Measurements from ENCODE around the gene SLC25A29.
"Not testable (repeated sequence)": the region's sequence is repeated elsewhere in the genome, so short reads cannot be mapped to it uniquely, and the experiment has no call there.

SLC25A29 gene

DNA sequence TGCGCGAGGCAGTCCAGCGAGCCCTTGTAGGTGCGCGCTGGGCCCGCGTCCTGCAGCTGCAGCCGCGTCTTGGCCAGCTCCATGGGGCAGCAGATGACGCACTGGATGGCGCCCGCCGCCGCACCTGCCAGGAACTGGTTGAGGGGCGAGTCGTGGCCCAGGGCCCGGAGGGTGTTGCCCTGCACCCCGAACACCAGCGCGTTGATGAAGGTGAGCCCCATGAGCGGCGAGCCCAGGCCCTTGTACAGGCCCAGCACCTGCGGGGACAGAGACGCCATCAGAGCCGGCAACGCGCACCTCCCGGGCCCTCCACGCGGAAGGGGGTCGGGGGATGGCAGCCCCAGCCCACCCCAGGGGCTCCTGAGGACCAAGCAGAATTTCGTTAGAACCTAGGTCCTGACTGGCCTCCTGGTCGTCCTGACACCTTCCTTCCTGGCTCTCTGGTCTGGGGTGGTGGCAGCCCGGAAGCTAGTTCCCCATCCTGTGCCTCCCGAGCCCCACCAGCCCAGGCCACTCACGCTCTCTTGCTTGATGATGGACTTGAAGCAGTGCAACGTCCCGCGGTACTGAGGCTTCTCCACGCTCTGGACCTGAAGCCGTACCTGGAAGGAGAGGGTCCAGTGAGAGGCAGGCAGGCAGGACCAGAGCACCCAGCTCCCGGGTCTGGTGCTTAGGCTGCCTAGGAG, 13.3 kb downstream of the SLC25A29 start:
- DNase-seq: no peak

DNA sequence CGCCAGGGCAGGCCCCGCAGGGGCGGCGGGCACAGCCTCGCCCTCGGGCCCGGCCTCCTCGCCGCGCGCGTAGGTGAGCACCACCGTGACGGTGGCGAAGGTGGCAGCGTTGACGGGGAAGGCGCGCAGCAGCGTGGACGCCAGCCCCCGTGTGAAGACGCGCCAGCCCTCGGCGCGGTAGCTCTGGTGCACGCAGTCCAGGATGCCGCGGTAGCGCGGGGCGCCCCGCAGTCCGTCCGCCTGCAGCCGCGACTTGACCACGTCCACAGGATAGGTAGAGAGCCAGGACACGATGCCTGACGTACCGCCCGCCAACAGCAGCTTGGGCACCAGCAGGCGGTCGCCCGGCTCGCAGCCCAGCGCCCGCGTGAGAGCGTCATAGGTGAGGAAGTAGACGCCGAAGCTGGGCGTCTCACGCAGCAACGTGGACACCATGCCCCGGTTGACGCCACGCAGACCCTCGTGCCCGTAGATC, 13.9 kb downstream of the SLC25A29 start:
- no peak for DNase-seq

DNA sequence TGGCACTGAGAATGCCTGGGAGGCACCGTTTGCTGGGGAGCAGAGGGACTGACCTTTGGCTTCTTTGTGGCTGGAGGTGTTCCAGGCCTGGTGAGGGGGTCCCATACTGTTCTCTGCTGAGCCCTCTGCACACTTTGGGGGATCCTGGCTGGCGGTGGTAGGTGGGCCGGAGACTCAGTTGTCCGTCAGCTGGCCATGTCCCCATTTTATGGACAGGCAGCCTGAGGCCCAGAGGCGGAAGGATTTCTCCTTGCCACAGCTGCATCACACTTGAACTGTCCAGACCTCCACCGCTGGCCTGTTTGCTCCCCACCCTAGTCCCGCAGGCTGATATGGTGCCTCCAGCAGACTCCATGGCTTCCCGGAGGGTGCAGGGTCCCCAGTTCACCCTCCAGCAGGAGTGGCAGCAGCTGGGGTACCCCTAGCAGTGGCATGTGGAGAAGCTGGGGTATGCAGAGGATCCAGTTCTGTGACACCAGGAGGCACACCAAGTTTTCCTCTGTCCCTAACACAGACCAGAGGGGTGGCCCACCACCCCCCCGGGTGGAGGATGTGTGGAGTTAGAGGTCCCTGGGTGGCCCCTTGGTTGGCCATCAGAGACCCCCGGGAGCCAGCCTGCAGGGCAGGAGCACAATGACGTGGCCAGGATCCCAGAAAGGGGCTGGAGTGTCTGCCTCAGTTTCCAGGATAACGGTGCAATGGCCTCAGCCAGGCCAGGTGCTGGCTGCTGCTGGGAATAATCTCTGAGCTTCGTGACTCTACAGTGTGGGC, 14.8 kb downstream of the SLC25A29 start:
- no peak for DNase-seq

DNA sequence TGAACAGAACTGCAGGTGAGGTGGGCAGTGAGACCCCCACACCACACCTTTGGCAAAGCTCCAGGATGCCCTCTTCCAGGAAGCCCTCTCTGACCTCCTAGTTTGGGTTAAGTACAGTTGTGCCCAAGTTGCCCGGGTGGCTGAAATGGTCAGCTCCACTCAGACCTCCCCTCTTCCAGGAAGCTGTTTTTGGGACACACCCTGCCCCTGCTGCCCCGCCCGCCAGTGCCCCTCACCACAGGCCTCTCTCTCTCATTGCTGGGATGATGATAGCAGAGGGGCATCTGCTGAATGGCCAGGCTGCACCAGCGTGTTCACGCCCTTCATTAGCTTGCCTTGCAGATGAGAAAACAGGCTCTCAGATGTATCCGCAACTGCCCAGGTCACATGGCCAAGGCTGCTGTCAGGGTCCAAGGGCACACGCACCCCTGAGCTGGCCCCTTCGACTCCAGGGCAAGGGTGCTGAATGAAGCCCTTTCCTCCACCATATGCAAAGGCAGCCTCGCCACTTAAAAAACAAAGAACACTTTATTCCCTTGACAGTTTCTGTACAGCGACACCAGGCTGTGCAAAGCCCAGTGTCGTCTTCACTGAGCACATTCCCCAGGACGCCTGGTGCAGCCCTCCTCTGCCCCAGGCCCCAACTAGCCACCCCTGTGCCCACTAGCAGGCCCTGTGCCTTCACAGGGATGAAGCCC, 15.5 kb downstream of the SLC25A29 start:
- no peak for DNase-seq

DNA sequence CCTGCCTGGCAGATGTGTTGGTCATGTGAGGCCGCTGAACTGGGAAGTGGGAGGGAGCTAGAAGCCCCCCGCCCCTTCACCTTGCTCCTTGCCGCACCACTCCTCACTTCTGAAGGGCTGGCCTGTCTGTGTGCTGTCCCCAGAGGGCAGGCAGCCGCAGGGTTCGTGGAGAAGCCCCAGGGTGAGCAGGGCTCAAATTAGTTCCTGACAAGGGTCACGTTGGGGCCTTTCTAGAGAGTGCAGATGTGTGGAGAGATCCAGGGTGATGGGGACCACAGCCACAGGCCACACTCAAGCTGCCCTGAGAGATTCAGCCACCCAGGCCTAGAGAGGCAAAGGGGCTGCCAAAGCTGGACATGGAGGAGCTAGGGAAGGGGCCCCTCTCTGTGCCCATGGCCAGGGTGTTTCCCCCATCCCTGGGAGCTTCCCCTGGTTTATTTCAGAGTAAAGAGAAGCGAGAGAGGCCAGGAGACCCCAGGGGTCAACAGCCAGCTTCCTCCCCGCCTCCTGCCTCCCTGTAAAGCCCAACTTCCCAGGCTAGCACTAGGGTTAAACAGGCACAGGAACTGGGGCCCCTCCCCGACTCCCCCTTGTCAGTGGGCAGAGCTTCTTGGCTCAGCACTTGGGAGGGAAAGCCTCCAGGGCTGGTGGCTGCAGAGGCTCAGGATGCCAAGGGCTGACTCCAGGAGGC, 16.2 kb downstream of the SLC25A29 start:
- DNase-seq: no peak

DNA sequence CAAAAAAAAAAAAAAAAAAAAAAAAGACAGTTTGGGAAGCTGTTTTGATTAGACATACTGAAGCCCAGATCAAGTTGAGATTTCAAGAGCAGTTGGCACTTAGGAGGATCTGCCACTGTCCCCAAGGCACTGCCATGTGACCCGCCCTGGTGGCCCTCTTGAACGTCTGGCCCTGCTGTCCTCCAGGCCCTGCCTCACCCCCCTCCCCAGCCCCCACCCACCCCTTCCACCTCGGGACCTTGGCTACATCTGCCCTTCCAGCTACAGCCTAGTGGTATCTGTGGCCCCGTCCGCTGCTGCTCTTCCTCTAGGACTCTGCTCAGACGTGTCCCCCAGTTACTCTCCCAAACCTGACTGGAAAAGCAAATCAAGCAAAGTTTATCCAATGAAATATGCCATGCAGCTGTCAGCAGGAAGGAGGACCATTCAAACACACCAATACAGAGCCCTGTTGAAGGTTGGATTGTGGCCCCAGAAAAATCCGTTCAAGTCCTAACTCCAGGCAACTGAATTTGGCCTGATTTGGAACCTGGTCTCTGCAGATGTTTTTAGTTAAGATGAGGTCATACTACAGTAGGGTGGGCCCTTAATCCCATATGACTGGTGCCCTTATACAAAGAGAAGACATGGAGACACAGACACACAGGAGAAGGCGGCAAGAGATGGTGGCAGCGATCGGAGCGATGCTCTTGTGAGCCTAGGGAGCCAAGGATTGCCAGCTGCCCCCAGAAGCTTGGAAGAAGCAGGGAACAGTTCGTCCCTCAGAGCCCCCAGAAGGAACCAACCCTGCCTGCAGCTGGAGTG, 17.7 kb downstream of the SLC25A29 start:
- no peak for DNase-seq

DNA sequence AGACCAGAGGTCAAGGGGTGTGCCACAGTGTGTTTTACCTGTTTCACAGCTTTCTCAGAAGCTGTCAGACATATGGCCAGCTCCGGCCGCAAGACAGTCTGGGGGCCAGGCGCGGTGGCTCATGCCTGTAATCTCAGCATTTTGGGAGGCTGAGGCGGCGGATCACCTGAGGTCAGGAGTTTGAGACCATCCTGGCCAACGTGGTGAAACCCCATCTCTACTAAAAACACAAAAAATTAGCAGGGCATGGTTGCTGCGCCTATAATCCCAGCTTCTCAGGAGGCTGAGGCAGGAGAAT, 18.3 kb downstream of the SLC25A29 start:
- DNase-seq: not testable (repeated sequence)

DNA sequence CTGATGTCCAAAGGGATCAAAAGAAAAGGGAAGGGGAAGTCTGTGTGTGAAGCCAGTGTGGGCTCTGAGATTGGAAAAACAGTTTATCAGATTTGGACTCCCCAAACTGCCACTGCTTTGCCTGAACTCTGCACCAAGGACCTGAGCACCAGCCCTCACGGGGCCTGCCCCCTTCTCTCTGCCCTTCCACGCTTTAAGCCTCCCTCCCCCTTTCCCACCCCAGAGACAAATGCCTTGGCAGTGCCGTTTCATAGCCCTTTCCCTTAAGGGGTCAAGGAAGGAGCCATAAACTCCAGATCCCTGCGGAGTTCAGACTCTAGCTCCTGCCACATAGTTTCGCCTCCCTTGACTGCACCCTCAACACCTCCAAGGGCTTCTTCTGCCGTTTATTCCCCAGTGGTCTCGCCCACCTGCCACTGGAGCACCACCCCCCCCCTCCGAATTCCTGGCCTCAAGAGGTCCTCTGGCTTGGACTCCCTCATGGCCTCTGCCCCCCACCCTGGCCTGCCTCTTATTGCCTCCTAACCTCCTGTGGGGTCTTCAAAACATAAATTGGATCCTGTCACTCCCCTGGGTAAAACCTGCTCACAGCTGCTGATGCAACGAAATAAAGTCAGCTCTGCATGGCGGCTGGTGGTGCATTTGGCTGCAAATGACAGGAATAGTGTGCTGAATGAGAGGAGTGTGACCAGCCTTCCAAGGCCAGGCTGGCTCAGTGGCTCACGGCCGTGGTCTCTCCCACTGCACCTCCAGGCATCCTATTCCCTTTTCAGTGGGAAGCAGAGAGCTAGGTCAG, 18.8 kb downstream of the SLC25A29 start:
- no peak for DNase-seq

DNA sequence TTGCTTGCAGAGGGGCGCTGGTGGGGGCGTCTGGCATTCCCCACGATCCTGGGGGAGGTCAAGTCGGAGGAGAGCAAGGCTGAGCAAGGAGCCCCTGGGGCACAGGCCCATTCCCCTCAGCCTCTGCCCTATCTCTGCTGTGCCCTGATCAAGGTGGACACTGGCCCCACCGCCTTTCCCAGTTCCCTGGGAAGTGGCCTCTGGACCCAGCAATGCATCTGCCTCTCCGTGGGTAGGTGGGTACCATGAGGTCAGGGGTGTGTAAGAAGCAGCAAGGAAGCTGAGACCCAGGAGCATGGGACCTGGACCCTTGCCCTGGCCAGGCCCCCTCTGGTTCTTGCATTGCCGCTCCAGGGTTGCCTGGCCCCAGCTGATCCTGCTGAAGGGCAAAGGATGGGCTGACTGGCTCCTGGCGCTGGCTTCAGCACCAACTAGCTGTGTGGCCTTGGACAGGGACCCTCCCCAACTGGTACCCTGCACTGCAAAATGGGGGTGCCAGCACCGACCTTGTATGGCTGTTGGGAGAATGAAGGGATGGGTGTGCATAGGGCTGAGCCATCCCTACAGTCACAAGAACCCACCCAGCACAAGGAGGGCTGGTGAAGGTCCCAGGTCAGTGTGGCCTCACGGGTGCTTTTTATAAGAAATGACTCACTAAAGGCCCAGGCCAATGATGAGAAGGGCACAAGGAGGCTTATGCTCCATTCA, 19.6 kb downstream of the SLC25A29 start:
- DNase-seq: no peak

DNA sequence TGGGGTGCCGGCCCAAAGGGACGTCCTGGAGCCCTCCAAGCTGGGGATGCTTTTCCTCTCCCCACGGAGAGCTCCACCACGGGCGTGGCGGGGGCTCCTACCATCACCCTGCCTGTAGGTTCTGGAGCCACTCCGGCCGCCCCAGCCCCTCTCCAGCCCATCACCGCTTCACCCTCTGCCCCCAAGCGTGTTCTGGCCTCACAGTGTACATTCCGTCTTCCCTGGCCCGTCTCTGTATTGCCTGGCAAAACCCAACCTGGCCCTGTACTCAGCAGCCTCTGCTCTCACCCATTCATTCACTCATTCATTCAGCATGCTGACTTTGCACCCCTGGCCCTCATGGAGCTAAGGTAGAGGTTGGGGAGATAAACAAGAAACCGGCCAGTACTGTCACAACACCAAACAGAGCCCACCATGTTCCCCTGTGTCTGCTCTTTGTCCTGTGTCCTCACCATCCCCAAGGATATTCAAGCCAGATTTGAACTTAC, 20.3 kb downstream of the SLC25A29 start:
- no peak for DNase-seq

DNA sequence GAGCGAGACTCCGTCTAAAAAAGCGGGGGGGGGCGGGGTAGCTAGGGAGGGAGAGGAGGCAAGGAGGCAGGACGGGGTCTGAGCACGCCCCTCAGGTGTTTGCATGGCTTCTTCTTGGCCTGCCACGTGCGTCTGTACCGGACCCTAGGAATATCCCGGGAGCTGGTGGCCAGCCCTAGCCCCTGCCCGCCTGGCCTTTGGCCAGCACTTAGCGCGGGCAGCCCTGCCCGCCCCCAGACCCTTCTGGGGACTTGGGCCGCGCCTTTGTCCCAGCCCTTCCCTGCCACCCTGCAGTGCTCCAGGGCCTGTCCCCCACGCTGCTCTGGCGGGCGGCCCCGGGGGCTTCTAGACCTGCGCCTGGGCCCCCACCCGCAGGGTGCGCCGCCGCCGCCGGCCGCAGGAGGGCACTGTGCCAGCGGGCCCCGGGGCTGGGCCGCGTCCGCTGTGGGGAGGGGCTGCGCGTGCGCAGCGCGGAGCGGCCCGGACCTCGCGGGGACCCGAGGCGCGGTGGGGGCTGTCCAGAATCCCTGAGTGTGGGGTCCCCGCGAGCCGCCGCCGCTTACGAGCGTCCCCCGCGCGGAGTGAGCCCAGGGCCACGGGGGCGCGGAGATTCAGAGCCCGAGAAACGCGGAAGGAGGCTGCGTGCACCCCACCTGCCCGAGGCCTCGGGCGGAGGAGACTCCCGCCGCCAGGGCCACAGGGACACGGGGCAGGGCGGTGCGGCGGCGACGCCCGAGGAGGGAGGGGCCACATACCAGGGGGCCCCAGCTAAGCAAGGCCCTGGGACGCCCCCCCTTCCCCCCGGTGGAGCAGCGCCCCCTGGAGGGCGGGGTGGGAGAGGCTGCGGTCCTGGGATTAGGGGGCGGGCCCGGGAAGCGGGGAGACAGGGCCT, 21.0 kb downstream of the SLC25A29 start:
- DNase-seq: peak; percentile 74 to 87 (median 80)

DNA sequence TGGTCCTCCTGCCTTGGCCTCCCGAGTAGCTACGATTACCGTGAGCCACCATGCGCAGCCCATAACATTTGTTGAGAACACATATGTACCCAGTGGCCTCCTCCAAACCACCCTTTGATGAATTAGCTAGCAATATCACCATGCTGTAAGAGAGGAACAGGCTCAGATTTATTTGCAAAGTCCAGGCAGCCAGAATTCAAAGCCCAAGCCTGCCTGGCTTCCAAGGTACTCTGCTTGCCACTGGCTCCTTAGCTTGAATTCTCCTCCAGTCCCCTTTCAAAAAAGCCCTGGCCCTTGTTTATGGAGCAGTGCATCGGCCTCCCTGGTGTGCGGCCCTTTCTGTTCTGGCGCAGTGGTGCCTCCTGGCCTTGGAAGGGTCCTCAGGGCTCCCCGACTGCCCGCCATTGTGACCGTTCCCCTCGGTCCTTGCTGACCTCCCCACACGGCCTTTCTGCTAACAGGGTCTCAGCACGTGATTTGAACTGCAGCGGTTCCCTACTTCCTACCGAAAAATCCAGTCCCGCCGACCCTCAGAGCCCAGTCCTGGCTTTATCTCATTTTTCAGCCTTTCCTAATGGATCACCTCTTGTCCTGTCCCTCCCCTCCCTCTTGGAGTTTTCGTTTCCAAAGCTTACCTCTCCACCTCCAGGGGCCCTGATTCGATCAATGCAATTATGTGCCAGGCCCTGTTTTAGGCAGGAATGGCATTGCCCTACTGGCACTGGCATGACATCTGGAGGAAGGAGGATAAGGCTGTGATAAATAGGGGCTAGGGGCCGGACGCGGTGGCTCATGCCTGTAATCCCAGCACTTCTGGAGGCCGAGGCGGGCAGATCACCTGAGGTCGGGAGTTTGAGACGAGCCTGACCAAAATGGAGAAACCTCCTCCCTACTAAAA, 22.0 kb downstream of the SLC25A29 start:
- DNase-seq: no peak

DNA sequence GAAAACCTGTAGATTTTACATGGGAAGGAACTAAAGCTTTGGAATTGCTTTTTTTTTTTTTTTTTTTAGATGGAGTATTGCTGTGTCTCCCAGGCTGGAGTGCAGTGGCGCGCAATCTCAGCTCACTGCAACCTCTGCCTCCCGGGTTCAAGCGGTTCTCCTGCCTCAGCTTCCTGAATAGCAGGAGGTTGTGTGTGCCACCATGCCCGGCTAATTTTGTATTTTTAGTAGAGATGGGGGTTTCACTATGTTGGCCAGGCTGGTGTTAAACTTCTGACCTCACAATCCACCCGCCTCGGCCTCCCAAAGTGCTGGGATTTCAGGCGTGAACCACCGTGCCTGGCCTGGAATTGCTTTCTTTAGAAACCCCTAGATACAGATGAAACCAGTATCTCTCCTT, 22.8 kb downstream of the SLC25A29 start:
- DNase-seq: not testable (repeated sequence)

DNA sequence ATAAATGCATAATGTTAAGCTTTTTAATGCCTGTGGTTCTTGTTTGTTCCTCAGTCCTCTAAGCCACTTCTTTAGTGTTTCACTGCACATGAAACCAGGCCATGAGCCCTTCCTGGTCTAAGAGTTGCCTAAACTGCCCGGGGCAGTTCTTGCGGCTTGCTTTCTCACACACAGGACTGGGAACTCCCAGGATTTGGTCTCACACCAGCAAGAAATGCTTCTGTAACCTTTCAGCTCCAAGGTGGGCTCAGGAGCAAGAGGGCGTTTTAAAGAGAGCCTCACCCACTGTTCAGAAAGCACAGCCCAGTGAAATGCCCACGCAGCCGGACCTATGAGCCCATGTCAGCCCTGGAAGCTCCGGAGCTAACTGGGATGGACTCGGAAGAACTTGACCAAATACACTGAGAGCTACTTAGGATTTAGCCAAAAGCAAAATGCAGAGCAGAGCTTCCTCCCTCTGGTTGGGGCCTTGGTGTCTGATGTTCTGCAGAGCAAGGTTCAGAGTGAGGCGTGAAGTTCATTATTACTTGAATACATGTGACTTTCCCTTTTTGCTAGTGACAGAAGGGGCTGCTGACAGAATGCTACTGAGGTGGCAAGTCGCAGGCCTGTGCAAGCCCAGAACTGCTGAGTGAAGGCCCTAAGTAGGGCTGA, 23.4 kb downstream of the SLC25A29 start:
- DNase-seq: no peak

DNA sequence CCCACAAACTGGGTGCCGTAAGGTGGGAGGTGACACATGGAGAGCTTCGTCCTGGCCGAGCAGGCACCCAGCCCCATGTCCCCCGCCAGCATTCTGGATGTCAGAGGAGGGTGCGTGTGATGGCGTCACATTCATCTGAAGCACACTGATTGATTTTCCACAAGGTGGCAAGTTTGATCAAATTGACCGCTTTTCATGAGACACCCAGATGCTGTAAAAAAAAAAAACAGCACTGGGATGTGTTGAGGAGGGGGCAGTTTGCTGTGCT, 24.2 kb downstream of the SLC25A29 start:
- no peak for DNase-seq

DNA sequence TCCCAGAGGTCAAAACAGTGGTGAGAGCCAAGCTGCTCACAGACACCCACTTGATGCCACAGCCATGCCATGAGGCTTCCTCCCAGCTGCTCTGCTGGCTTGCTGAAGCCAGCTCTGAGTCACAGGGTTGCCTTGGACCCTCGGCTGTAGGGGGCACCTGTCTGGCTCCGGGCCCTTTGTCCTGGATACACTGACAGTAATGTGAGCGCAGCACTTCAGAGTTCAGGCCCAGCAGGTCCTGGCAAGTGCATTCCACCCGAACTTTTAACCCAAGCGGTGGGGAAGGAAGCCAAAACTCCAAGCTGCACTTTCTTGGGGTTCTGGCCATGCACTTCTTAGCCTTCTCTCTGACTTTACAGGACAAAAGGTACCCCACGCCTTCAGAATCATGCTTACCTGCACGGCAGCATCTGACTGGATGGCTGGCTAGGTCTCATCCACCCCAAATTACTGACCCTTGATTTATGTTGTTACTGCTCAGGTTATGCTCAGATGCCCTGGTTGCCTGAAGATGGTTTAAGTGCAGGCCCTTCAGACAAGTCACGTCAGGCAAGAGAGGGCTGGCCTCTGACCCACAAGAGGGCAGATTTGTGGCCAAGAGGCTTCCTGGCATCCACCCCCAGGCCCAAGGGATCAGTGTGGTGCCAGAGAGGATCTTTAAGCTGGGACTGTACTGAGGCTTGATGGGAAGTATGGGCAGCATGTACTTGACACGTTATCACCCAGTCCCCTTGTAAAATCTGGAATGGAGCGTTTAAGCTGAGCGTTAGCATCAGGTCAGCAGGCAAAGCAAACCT, 24.8 kb downstream of the SLC25A29 start:
- no peak for DNase-seq

DNA sequence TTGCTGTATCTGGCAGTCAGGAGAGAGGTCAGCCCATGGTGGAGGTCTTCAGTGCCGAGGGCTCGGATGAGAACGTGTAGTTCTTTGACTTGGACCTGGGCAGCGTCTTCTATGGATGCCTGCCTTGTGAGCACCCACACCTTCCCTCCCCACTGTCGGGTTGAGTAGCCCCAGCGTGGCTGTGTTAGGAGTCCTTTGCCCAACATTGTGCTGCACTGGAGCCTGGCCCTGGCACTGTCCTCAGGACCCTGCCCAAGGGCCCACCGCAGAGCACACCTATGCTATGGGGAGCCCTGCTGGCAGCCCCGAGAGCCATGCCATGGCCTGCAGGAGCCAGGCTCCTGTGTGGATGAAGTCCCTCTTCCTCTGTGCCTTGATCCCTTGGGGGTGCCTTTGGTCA, 26.7 kb downstream of the SLC25A29 start:
- DNase-seq: no peak

DNA sequence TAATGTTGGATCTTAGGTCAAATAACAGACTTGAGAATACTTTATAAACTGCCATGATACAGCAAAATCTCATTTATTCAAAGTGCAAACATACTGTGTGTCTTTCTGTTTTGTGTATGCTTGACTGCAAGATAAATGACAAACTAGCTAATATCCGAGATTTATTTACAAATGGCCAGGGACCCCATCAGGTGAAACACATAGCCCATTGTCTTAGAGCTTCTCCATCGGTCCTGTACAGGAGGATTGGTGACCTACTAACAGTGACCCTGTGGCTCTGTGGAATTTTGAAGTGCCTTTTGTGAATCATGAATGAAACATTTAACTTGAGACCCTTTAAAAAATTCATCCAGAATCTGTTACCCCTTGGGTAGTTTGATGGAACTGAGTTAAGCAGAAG, 27.1 kb downstream of the SLC25A29 start:
- DNase-seq: no peak
